ENCODE results near the gene PPP2R5D.

The PPP2R5D gene

DNA sequence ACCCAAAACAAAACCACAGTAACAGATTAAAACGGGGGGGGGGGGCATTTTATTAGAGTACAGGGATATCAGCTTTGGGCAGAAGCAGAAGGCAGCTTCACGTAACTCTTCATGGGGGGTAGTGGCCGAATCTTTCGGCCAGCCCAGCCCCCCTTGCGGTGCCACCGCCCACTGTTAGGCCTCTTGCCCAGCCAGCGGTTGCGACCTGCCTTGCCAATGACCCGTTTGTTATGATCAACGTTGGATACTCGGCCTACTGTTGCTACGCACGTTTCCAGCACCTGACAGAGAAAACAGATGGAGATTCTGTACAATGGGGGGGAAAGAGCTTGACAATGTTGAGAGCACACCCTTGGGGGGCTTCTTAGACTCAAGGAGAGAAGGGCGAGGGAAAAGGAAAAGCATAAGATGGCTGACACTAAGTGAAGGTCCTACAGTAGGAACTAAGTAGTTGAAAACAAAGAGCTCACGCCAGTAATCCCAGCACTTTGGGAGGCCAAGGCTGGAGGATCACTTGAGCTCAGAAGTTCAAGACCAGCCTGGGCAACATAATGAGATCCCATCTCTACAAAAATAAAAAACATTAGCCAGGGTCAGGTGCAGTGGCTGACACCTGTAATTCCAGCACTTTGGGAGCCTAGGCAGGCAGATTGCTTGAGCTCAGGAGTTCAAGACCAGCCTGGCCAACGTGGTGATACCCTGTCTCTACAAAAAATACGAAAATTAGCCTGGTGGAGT is 70.0 kb downstream of the PPP2R5D start:
- Histone ChIP-seq H3K9me3 (no peaks in the 10 kb centered on the region), H3K27me3 (ENCODE audit: low read depth) (no peaks in the 10 kb centered on the region), H3K4me3 (peak overlapping the region; percentile 87), H3K36me3 (replicated peaks) (peaks cover 58% of the 10 kb centered on the region), H3K4me1 (peaks cover 15% of the 10 kb centered on the region)
- no peak for DNase-seq (ENCODE audit: low spot score in 2 of 2)
- in situ Hi-C loops (cut with MboI; ENCODE audit: low sequenced_read_pairs) = no loop called here

DNA sequence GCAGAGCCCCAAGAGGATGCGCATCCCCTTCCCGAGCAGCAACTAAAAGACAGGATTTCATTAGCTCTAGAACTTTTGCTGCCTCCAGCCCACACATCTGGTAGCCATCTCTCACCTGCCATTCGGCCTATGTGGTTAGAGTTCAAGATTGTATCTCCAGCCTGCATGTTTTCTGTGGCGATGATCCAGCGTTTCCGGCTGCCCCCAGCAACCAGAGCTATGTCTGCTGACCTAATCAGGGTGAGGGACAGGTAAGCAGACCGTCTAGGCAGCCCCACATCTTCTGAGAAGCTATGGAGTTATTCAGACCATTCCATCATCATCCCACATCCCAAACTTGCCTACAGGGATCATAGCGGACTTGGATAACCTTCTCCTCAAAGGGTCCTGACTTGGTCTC is 71.6 kb downstream of the PPP2R5D start:
- Histone ChIP-seq H3K27me3 (ENCODE audit: low read depth) (no peaks in the 10 kb centered on the region), H3K36me3 (replicated peaks) (peaks cover 42% of the 10 kb centered on the region)

DNA sequence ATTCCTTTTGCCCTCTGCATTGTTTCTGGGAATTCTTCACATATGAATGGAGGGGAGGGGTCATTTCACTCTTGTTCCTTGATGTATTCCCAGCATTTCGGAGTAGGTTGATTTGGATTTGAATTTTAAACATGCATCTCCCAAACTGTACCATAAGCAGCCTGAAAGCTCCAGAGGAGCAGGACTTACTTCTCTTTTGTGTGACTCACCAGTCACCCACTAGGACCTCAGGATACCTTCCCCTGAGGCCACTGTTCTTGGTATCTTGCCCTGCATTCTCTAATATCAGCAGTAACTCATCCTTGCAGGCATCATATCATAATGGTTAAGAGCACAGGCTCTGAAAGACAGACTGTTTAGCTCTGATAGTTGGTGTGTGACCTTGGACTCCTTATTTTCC is 74.2 kb downstream of the PPP2R5D start:
- Histone ChIP-seq H3K27me3 (ENCODE audit: low read depth) (no peaks in the 10 kb centered on the region), H3K4me3 (peak overlapping the region; percentile 93), H3K36me3 (replicated peaks) (peaks cover 28% of the 10 kb centered on the region), H3K9me3 (no peaks in the 10 kb centered on the region), H3K4me1 (peaks cover 9% of the 10 kb centered on the region; the same call in 1 of the 2 replicates)
- in situ Hi-C loops (cut with MboI; ENCODE audit: low sequenced_read_pairs) = no loop called here
- no peak for DNase-seq (ENCODE audit: low spot score in 2 of 2)

More for the DNA sequence above, 71.6 kb downstream of the PPP2R5D start:
- in situ Hi-C loops (cut with MboI; ENCODE audit: low sequenced_read_pairs) = no loop called here
- no peak overlapping the region for H3K4me3 ChIP-seq
- H3K4me1 ChIP-seq = peaks cover 15% of the 10 kb centered on the region
- no peaks in the 10 kb centered on the region for H3K9me3 ChIP-seq
- DNase-seq (ENCODE audit: low spot score in 2 of 2) = no peak

DNA sequence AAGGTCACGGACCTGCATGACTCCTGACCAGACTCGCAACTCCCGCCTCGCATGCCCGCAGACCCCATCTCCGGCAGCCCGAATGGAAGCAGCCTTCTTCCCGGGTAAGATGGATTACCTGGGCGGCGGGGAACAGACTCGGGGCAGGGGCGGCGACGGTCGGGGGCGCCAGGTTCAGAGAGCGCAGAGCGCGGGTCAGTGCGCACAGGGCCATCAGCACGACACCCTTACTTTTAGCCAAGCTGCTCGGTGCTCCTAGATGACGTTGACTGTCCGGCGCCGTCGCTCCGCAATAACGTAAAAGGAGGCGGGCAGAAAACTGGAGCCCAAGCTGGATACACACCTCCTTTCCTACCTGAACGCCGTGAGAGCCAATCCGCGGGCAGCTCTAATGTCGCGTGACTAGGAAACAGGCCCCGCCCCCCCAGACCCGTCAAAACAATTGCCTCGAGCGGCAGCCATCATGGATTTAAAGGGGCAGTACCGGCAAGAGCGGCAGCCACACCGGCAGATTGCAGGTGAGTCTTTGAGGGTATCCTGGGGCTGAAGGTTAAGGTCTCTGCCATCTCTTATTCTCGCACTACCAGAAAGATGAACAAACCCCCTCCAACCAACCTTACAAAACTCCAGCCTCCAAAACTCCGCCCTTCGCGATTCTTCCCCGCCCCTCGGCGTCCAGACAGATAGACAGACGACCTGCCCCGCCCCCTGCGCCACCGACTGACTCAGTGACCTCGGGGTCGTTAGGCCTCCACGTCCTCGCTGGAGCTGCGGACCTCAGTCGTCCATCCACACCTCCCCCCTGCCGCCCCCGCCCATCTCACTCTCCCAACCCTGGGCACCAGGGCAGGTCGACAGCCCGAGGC is 75.0 kb downstream of the PPP2R5D start, which contains the start of the genes KLC4 and MRPL2:
TSS of gene KLC4 (plus strand) at position 464 of the 866 bp plus-strand sequence. CDS start 1,705 bp downstream, outside the sequence.
TSS of gene MRPL2 (minus strand) at position 267 of the 866 bp plus-strand sequence. CDS start at position 214, 53 bp downstream.
- Histone ChIP-seq H3K4me3 (peak within 1 kb of the TSS; percentile 93), H3K4me1 (peaks cover 6% of the 10 kb centered on the region; the same call in 1 of the 2 replicates), H3K27me3 (ENCODE audit: low read depth) (no peaks in the 10 kb centered on the region), H3K9me3 (no peaks in the 10 kb centered on the region), H3K36me3 (replicated peaks) (peaks cover 28% of the 10 kb centered on the region)
- DNase-seq (ENCODE audit: low spot score in 2 of 2) = peak; percentile 98
- in situ Hi-C loops (cut with MboI; ENCODE audit: low sequenced_read_pairs) = no loop called here

DNA sequence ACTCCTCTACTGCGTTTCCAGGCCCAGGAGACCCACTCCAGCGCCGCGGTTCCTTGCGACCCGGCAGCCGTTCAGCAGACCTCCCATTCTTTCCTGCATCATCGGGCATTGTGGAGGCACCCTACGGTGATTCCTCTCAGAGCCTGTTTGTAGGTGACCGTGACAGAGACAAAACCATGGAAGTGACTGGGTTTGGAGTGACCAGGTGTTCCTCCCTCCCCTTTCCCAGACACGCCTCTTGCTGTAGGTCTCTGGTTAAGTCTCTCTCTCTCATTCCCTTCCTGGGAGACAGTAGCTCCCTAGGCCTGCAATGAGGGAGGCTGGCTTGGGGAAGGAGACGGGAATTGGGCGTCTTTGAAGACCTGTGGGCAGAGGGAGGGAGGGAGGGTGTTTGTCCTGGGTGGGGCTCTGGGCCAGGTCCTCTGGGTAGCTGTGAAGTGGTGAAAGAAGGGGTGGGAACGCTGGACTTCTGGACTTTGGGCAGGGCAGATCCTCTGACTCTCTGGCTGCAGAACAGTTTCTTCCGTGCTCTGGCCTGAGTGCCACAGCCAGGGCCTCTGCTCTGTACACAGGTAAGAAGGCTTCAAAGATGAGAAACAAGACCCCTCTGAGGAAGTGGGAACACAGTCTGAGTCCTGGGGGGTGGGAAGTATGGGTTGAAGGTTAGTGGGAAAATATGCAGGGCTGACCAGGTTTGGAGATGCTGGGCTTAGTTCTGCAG is 75.8 kb downstream of the PPP2R5D start:
- Histone ChIP-seq H3K9me3 (no peaks in the 10 kb centered on the region), H3K4me1 (peaks cover 6% of the 10 kb centered on the region; the same call in 1 of the 2 replicates), H3K4me3 (peak overlapping the region; percentile 93), H3K27me3 (ENCODE audit: low read depth) (no peaks in the 10 kb centered on the region), H3K36me3 (replicated peaks) (peaks cover 24% of the 10 kb centered on the region)
- in situ Hi-C loops (cut with MboI; ENCODE audit: low sequenced_read_pairs) = no loop called here
- DNase-seq (ENCODE audit: low spot score in 2 of 2) = peak in 1 of 2 experiments; percentile 25

DNA sequence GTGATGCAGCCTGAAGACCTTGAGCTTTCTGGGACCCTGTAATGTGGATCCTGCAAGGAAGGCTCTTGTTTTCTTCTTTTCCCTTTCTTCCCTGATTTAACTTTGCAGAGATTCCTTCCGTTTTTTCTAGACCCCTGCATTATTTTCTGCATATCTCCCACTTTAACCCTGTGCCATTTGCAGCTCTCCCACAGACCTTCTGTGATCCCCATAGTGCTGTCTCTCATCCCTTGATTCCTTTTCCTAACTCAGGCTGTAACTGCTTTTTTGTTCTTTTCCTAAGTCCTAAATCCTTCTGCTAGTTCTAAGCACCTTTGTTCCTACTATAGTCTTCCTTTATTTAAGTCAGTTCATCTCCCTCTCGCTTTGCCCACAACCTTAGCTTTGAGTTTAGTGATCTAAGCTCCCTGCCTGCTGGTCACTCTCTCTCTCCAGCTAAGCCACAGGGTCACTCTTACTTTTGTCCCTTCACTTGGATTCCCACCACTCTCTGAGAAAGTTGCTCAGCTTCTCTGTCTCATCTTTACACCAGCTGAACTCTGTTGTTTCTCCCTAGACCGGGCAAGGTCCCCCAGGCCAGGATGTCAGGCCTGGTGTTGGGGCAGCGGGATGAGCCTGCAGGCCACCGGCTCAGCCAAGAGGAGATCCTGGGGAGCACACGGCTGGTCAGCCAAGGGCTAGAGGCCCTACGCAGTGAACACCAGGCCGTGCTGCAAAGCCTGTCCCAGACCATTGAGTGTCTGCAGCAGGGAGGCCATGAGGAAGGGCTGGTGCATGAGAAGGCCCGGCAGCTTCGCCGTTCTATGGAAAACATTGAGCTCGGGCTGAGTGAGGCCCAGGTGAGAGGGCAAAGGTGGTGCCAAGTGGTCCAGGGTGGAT is 76.6 kb downstream of the PPP2R5D start:
- Histone ChIP-seq H3K36me3 (replicated peaks) (peaks cover 20% of the 10 kb centered on the region; the same call in 1 of the 2 replicates), H3K27me3 (ENCODE audit: low read depth) (no peaks in the 10 kb centered on the region), H3K4me3 (no peak overlapping the region), H3K9me3 (no peaks in the 10 kb centered on the region), H3K4me1 (peaks cover 6% of the 10 kb centered on the region; the same call in 1 of the 2 replicates)
- in situ Hi-C loops (cut with MboI; ENCODE audit: low sequenced_read_pairs) = no loop called here
- no peak for DNase-seq (ENCODE audit: low spot score in 2 of 2)

DNA sequence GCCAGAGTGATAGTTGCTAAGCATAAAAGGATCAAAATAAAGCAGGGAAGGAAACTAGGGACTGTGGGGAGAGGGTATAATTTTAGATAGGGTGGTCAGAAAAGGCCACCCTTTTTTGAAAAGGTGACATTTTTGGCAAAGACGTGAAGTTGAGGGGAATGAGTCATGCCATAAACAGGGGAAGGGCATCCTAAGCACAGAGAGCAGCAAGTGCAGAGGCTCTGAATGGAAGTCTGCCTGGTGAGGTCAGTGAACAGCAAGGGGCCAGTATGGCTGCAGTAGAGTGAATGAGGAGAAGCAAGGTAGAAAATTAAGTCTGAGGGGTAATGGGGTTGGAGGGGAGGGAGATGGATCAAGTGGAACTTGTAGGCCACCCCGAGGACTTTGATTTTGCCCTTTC is 77.5 kb downstream of the PPP2R5D start:
- in situ Hi-C loops (cut with MboI; ENCODE audit: low sequenced_read_pairs) = no loop called here
- no peaks in the 10 kb centered on the region for H3K9me3 ChIP-seq
- H3K36me3 ChIP-seq (replicated peaks) = peaks cover 16% of the 10 kb centered on the region; the same call in 1 of the 2 replicates
- DNase-seq (ENCODE audit: low spot score in 2 of 2) = no peak
- H3K27me3 ChIP-seq (ENCODE audit: low read depth) = no peaks in the 10 kb centered on the region
- H3K4me1 ChIP-seq = peaks cover 6% of the 10 kb centered on the region; the same call in 1 of the 2 replicates
- H3K4me3 ChIP-seq = no peak overlapping the region
